Hindlimb muscle (tissue), 1 donor: Measurements from ENCODE around the gene TRIO. TPM values are rescaled to one million over a fixed set of nuclear protein-coding genes. Genes with fewer than 3 reads are reported as not detected.

Experiments used
- DNase-seq: peaks from one replicate; pipeline ENCODE4 v3.0.0-alpha.2; 2013
- polyA plus RNA-seq: library from polyadenylated mRNA; unstranded; fragments of 120-200 nt; gene quantifications from one replicate; pipeline ENCODE4 v1.2.1, GENCODE V29; 2013; ENCODE audit not compliant: insufficient read length

Gene TRIO
- polyA plus RNA-seq, 1 donor, result 181 TPM

GRCh38 chr5:14443671-14444093 lies 300.5 kb downstream of the TRIO start:
- DNase-seq, result no peak

GRCh38 chr5:14444161-14444560 lies 301.0 kb downstream of the TRIO start:
- DNase-seq, result no peak

- DNase-seq, result no peak
Observed at GRCh38 chr5:14445013-14445412, 301.9 kb downstream of the TRIO start.

- DNase-seq, result peak; percentile 70
Observed at GRCh38 chr5:14445576-14446290, 302.6 kb downstream of the TRIO start.

GRCh38 chr5:14447958-14448911 lies 305.1 kb downstream of the TRIO start:
- DNase-seq, result peak; percentile 55

- peak; percentile 92 for DNase-seq
Observed at GRCh38 chr5:14449052-14449661, 306.0 kb downstream of the TRIO start.

GRCh38 chr5:14450018-14450524 lies 306.9 kb downstream of the TRIO start:
- DNase-seq, result peak; percentile 77

- DNase-seq, result no peak
Observed at GRCh38 chr5:14450742-14451141, 307.6 kb downstream of the TRIO start.

- DNase-seq, result no peak
Observed at GRCh38 chr5:14451871-14452270, 308.7 kb downstream of the TRIO start.

GRCh38 chr5:14452685-14453454 lies 309.7 kb downstream of the TRIO start:
- DNase-seq, result peak; percentile 63

- DNase-seq, result no peak
Observed at GRCh38 chr5:14453481-14453880, 310.3 kb downstream of the TRIO start.

- DNase-seq, result no peak
Observed at GRCh38 chr5:14455814-14456321, 312.7 kb downstream of the TRIO start.

- no peak for DNase-seq
Observed at GRCh38 chr5:14457476-14457875, 314.3 kb downstream of the TRIO start.

GRCh38 chr5:14458414-14458813 lies 315.3 kb downstream of the TRIO start:
- no peak for DNase-seq

GRCh38 chr5:14460844-14461398 lies 317.8 kb downstream of the TRIO start:
- no peak for DNase-seq

GRCh38 chr5:14462681-14463080 lies 319.5 kb downstream of the TRIO start:
- no peak for DNase-seq

GRCh38 chr5:14463629-14464028 lies 320.5 kb downstream of the TRIO start:
- DNase-seq, result no peak

- no peak for DNase-seq
Observed at GRCh38 chr5:14464096-14464495, 321.0 kb downstream of the TRIO start.

GRCh38 chr5:14464671-14465070 lies 321.5 kb downstream of the TRIO start:
- DNase-seq, result no peak

GRCh38 chr5:14465116-14465515 lies 322.0 kb downstream of the TRIO start:
- DNase-seq, result no peak

- no peak for DNase-seq
Observed at GRCh38 chr5:14465776-14466175, 322.6 kb downstream of the TRIO start.

GRCh38 chr5:14467251-14467650 lies 324.1 kb downstream of the TRIO start:
- no peak for DNase-seq
